HUES64 (cell line): ENCODE measurements around the gene PLEKHH2.
"Not testable (repeated sequence)": the region's sequence is repeated elsewhere in the genome, so short reads cannot be mapped to it uniquely, and the experiment has no call there.

Experiments
- H3K27ac ChIP-seq: 2 replicates; pipeline ENCODE4 v1.7.0; 2013; ENCODE audit warnings: low read depth, low read length, inconsistent platforms
- H3K27me3 ChIP-seq: 2 replicates; pipeline ENCODE4 v1.6.1; 2013; ENCODE audit warnings: mild to moderate bottlenecking, low read length; ENCODE audit not compliant: insufficient read depth
- H3K36me3 ChIP-seq: 2 replicates; pipeline ENCODE4 v1.6.1; 2013; ENCODE audit warnings: mild to moderate bottlenecking, low read length; ENCODE audit not compliant: insufficient read depth
- H3K4me1 ChIP-seq: 2 replicates; pipeline ENCODE4 v1.6.1; 2013; ENCODE audit warnings: mild to moderate bottlenecking, low read length, moderate library complexity; ENCODE audit not compliant: insufficient read depth
- H3K4me3 ChIP-seq: 2 replicates; pipeline ENCODE4 v1.5.1; 2013; ENCODE audit warnings: mild to moderate bottlenecking, low read length, moderate library complexity
- H3K9ac ChIP-seq: 2 replicates; pipeline ENCODE4 v1.6.1; 2013; ENCODE audit warnings: mild to moderate bottlenecking, low read depth, low read length
- H3K9me3 ChIP-seq: 2 replicates; pipeline ENCODE4 v1.6.1; 2013; ENCODE audit warnings: low read depth, low read length; ENCODE audit not compliant: insufficient read depth
- WGBS: fragments of 150-250, 120-280 bp; methylation state at CpG from one replicate; pipeline ENCODE4 v1.1.7; 2013; ENCODE audit warnings: missing lambda C conversion rate; 5-methylcytosine and 5-hydroxymethylcytosine counted together

Gene PLEKHH2

GRCh38 chr2:43642363-43642762 lies 5.3 kb downstream of the PLEKHH2 start:
- 89% methylated on average over 1 of the region's 2 CpGs for WGBS
- H3K9ac ChIP-seq: no peak overlapping the region
- no peaks in the 10 kb centered on the region for H3K36me3 ChIP-seq
- H3K9me3 ChIP-seq: no peaks in the 10 kb centered on the region
- no peaks in the 10 kb centered on the region for H3K4me1 ChIP-seq
- H3K27ac ChIP-seq: no peak overlapping the region
- no peak overlapping the region for H3K4me3 ChIP-seq
- peaks cover 16% of the 10 kb centered on the region for H3K27me3 ChIP-seq

GRCh38 chr2:43643680-43644079 lies 6.6 kb downstream of the PLEKHH2 start:
- Histone ChIP-seq H3K36me3 (no peaks in the 10 kb centered on the region), H3K4me3 (no peak overlapping the region), H3K4me1 (no peaks in the 10 kb centered on the region), H3K27ac (no peak overlapping the region), H3K27me3 (peaks cover 3% of the 10 kb centered on the region; the same call in 1 of the 2 replicates), H3K9me3 (no peaks in the 10 kb centered on the region), H3K9ac (no peak overlapping the region)
- 90% methylated on average over 1 of the region's 1 CpG for WGBS

- H3K4me1 ChIP-seq: no peaks in the 10 kb centered on the region
- no peaks in the 10 kb centered on the region for H3K9me3 ChIP-seq
- H3K9ac ChIP-seq: no peak overlapping the region
- no peaks in the 10 kb centered on the region for H3K27me3 ChIP-seq
- H3K27ac ChIP-seq: no peak overlapping the region
- 92% methylated on average over 2 of the region's 3 CpGs for WGBS
- no peak overlapping the region for H3K4me3 ChIP-seq
- no peaks in the 10 kb centered on the region for H3K36me3 ChIP-seq
Measured at GRCh38 chr2:43648994-43649701, 12.1 kb downstream of the PLEKHH2 start.

GRCh38 chr2:43653506-43653905 lies 16.4 kb downstream of the PLEKHH2 start:
- Histone ChIP-seq H3K9me3 (no peaks in the 10 kb centered on the region), H3K9ac (no peak overlapping the region), H3K4me3 (no peak overlapping the region), H3K27me3 (no peaks in the 10 kb centered on the region), H3K27ac (no peak overlapping the region), H3K4me1 (no peaks in the 10 kb centered on the region), H3K36me3 (no peaks in the 10 kb centered on the region)
- 92% methylated on average over 2 of the region's 2 CpGs for WGBS

GRCh38 chr2:43657241-43657640 lies 20.2 kb downstream of the PLEKHH2 start:
- no peaks in the 10 kb centered on the region for H3K4me1 ChIP-seq
- H3K36me3 ChIP-seq: no peaks in the 10 kb centered on the region
- 94% methylated on average over 3 of the region's 3 CpGs for WGBS
- H3K27me3 ChIP-seq: no peaks in the 10 kb centered on the region
- H3K9me3 ChIP-seq: no peaks in the 10 kb centered on the region
- H3K9ac ChIP-seq: no peak overlapping the region
- H3K27ac ChIP-seq: no peak overlapping the region
- H3K4me3 ChIP-seq: no peak overlapping the region

GRCh38 chr2:43675646-43676321 lies 38.7 kb downstream of the PLEKHH2 start:
- no peaks in the 10 kb centered on the region for H3K36me3 ChIP-seq
- peak overlapping the region; percentile 30 for H3K4me3 ChIP-seq
- no peaks in the 10 kb centered on the region for H3K27me3 ChIP-seq
- H3K4me1 ChIP-seq: no peaks in the 10 kb centered on the region
- H3K27ac ChIP-seq: no peak overlapping the region
- 95% methylated on average over 14 of the region's 14 CpGs for WGBS
- no peaks in the 10 kb centered on the region for H3K9me3 ChIP-seq
- no peak overlapping the region for H3K9ac ChIP-seq

- peak within 1 kb of the TSS; percentile 31 for H3K4me3 ChIP-seq
- no peak within 1 kb of the TSS for H3K27ac ChIP-seq
- no peaks in the 10 kb centered on the region for H3K36me3 ChIP-seq
- no peaks in the 10 kb centered on the region for H3K27me3 ChIP-seq
- H3K9me3 ChIP-seq: no peaks in the 10 kb centered on the region
- no peaks in the 10 kb centered on the region for H3K4me1 ChIP-seq
- 97% methylated on average over 26 of the region's 27 CpGs for WGBS
- no peak within 1 kb of the TSS for H3K9ac ChIP-seq
Measured at GRCh38 chr2:43676322-43677050, 39.4 kb downstream of the PLEKHH2 start, which contains the start of gene C1GALT1C1L. Gene C1GALT1C1L (minus strand): TSS chr2:43676429. CDS start chr2:43676322, 107 bp downstream.

- not testable (repeated sequence) for H3K4me3 ChIP-seq, H3K27me3 ChIP-seq, H3K36me3 ChIP-seq, H3K9ac ChIP-seq, H3K4me1 ChIP-seq, H3K27ac ChIP-seq, H3K9me3 ChIP-seq
- 88% methylated on average over 27 of the region's 32 CpGs for WGBS
Measured at GRCh38 chr2:43677783-43678182, 40.7 kb downstream of the PLEKHH2 start.

- Histone ChIP-seq H3K9ac (no peak overlapping the region), H3K9me3 (no peaks in the 10 kb centered on the region), H3K4me1 (no peaks in the 10 kb centered on the region), H3K36me3 (no peaks in the 10 kb centered on the region), H3K4me3 (no peak overlapping the region), H3K27ac (no peak overlapping the region), H3K27me3 (no peaks in the 10 kb centered on the region)
- 92% methylated on average over 5 of the region's 5 CpGs for WGBS
Measured at GRCh38 chr2:43685357-43685756, 48.3 kb downstream of the PLEKHH2 start.

GRCh38 chr2:43689999-43690398 lies 52.9 kb downstream of the PLEKHH2 start:
- no peaks in the 10 kb centered on the region for H3K4me1 ChIP-seq
- no peaks in the 10 kb centered on the region for H3K9me3 ChIP-seq
- H3K27me3 ChIP-seq: no peaks in the 10 kb centered on the region
- H3K36me3 ChIP-seq: no peaks in the 10 kb centered on the region
- 88% methylated on average over 2 of the region's 2 CpGs for WGBS
- no peak overlapping the region for H3K4me3 ChIP-seq
- no peak overlapping the region for H3K27ac ChIP-seq
- H3K9ac ChIP-seq: no peak overlapping the region

- WGBS: 94% methylated on average over 5 of the region's 5 CpGs
- H3K9me3 ChIP-seq: no peaks in the 10 kb centered on the region
- H3K4me3 ChIP-seq: no peak overlapping the region
- H3K4me1 ChIP-seq: no peaks in the 10 kb centered on the region
- H3K27ac ChIP-seq: no peak overlapping the region
- H3K36me3 ChIP-seq: no peaks in the 10 kb centered on the region
- H3K27me3 ChIP-seq: no peaks in the 10 kb centered on the region
- H3K9ac ChIP-seq: no peak overlapping the region
Measured at GRCh38 chr2:43692428-43692994, 55.5 kb downstream of the PLEKHH2 start.
